H1 (cell line): ENCODE measurements around the gene ANKS1B. TPM values are rescaled to one million over a fixed set of nuclear protein-coding genes. Genes with fewer than 3 reads are reported as not detected.

Source experiments
- CBX5 ChIP-seq: fragments of 300-800, 300-1000 bp; sonication (generic); IDR thresholded peaks from 2 replicates; pipeline ENCODE4 v1.7.1; 2016; ENCODE audit warnings: antibody characterized with exemption, low read length, low read depth
- CHD7 ChIP-seq: fragments of 300-600 bp; sonication (generic); IDR thresholded peaks from 2 replicates; pipeline ENCODE4 v1.7.1; 2012; ENCODE audit warnings: low read length, moderate library complexity, mild to moderate bottlenecking, inconsistent platforms; ENCODE audit not compliant: insufficient replicate concordance
- EZH2 ChIP-seq: fragments of 200-600 bp; sonication (generic); IDR thresholded peaks from 2 replicates; pipeline ENCODE4 v1.7.1; 2012; ENCODE audit warnings: low read depth, mild to moderate bottlenecking, moderate library complexity, low read length, inconsistent platforms; ENCODE audit not compliant: severe bottlenecking
- JUND ChIP-seq: IDR thresholded peaks from 2 replicates; pipeline ENCODE4 v1.6.1; 2011; ENCODE audit warnings: mild to moderate bottlenecking, improper control_type of control experiment, low read length
- NANOG ChIP-seq: IDR thresholded peaks from 2 replicates; pipeline ENCODE4 v1.6.1; 2011; ENCODE audit warnings: low read length, low read depth, mild to moderate bottlenecking, inconsistent platforms; ENCODE audit not compliant: insufficient read depth, poor library complexity, severe bottlenecking
- RBBP5 ChIP-seq: IDR thresholded peaks from 2 replicates; pipeline ENCODE4 v1.7.1; 2012; ENCODE audit warnings: low read depth, mild to moderate bottlenecking, inconsistent platforms, low read length, moderate library complexity, borderline replicate concordance
- RNF2 ChIP-seq: fragments of 200-900, 300-1000 bp; sonication (generic); IDR thresholded peaks from 2 replicates; pipeline ENCODE4 v1.7.1; 2016; ENCODE audit warnings: borderline replicate concordance, low read depth, mild to moderate bottlenecking, antibody characterized with exemption, low read length; ENCODE audit not compliant: poor library complexity, severe bottlenecking; ENCODE audit errors: missing control alignments
- SIX5 ChIP-seq: IDR thresholded peaks from 2 replicates; pipeline ENCODE4 v1.6.1; 2011; ENCODE audit warnings: mild to moderate bottlenecking, low read depth, low read length
- polyA plus RNA-seq, 7 experiments: library from polyadenylated mRNA; depleted of rRNA in 3 of 7; stranded (reverse) in 5 of 7; unstranded in 2 of 7; fragments of >200 nt in 5 of 7; fragments of 200-250 nt in 2 of 7; gene quantifications; 1 replicate in 5 of 7; 2 replicates in 1 of 7; 4 replicates in 1 of 7; pipeline versions ENCODE4 v1.2.1 to v1.2.3, GENCODE V29; 2011 to 2013; ENCODE audit warnings: missing spikeins in 2 of 7, mixed read lengths in 2 of 7
- total RNA-seq: library from RNA; stranded (reverse); fragmentation: NEBNext Ultra II Directional; extraction: Animal tissue kit (Norgen Biotek cat#: 25700); gene quantifications from 2 replicates; pipeline ENCODE4 v1.2.1, GENCODE V29; 2021
- TF ChIP-seq, protein P1 (sequence below): IDR thresholded peaks from 2 replicates; pipeline ENCODE4 v1.6.1; 2012; ENCODE audit warnings: inconsistent platforms
- TF ChIP-seq, protein P2 (sequence below): IDR thresholded peaks from 2 replicates; pipeline ENCODE4 v1.6.1; 2012; ENCODE audit warnings: inconsistent platforms

ANKS1B gene
- total and polyA plus RNA-seq, 2 of the 8 experiments (the other 6 are each of a cell fraction or from before 2014, with no cell fraction given): 2.7 to 6.1 TPM

DNA sequence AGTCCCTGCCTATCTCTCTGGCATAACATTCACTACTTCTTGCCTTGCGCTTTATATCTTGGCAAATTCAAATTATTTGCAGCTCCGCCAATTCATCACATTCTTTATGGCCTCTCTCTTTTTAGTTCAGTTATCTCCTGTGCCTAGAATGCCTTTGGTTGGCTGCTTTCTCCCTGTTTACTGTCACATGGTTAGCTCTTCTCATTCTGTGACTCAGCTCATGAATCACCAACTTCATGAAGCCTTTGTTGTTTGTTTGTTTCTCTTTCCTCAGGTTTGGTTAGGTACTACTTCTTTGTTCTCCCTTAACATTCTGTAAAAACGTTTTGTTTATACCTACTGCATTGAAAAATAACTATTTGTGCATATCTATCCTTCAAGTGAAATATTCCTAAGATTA, 713.7 kb downstream of the ANKS1B start (continued):
- no peak for TF ChIP-seq CHD7
- TF ChIP-seq CBX5: no peak
- TF ChIP-seq SIX5: no peak
- TF ChIP-seq, protein P1, sequence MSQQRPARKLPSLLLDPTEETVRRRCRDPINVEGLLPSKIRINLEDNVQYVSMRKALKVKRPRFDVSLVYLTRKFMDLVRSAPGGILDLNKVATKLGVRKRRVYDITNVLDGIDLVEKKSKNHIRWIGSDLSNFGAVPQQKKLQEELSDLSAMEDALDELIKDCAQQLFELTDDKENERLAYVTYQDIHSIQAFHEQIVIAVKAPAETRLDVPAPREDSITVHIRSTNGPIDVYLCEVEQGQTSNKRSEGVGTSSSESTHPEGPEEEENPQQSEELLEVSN: no peak
- no peak for TF ChIP-seq EZH2
- TF ChIP-seq, protein P2, sequence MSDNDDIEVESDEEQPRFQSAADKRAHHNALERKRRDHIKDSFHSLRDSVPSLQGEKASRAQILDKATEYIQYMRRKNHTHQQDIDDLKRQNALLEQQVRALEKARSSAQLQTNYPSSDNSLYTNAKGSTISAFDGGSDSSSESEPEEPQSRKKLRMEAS: no peak
- TF ChIP-seq JUND: no peak
- no peak for TF ChIP-seq RNF2
- TF ChIP-seq NANOG: no peak
- no peak for TF ChIP-seq RBBP5
